ENCODE data around the gene GYG2.
"Not testable (repeated sequence)": the region's sequence is repeated elsewhere in the genome, so short reads cannot be mapped to it uniquely, and the experiment has no call there.

The GYG2 gene

GRCh38 chrX:2828344-2828958 lies at the start of gene GYG2:
GYG2 (plus strand) TSS chrX:2828930; CDS start chrX:2830189, 1,259 bp downstream.
- TF ChIP-seq CTCF (conservative IDR thresholded peaks at IDR 0.05; ENCODE audit: low read length): no peak
- DNase-seq (ENCODE audit: low read depth): no peak
- peak within 1 kb of the TSS; percentile 41 for H3K4me3 ChIP-seq (ENCODE audit: low read length)

- DNase-seq (ENCODE audit: low read depth); H3K4me3 ChIP-seq (ENCODE audit: low read length): not testable (repeated sequence)
Observed at GRCh38 chrX:2780472-2781225, 48.1 kb upstream of the GYG2 start.

GRCh38 chrX:2781226-2781571 lies 47.5 kb upstream of the GYG2 start:
- TF ChIP-seq CTCF (conservative IDR thresholded peaks at IDR 0.05; ENCODE audit: low read length): no peak
- H3K4me3 ChIP-seq (ENCODE audit: low read length): no peak overlapping the region
- no peak for DNase-seq (ENCODE audit: low read depth)

GRCh38 chrX:2781698-2782097 lies 47.0 kb upstream of the GYG2 start:
- H3K4me3 ChIP-seq (ENCODE audit: low read length): no peak overlapping the region
- no peak for TF ChIP-seq CTCF (conservative IDR thresholded peaks at IDR 0.05; ENCODE audit: low read length)

GRCh38 chrX:2782171-2782570 lies 46.6 kb upstream of the GYG2 start:
- no peak overlapping the region for H3K4me3 ChIP-seq (ENCODE audit: low read length)
- TF ChIP-seq CTCF (conservative IDR thresholded peaks at IDR 0.05; ENCODE audit: low read length): no peak
- DNase-seq (ENCODE audit: low read depth): no peak

More at GRCh38 chrX:2781698-2782097, 47.0 kb upstream of the GYG2 start:
- no peak for DNase-seq (ENCODE audit: low read depth)

GRCh38 chrX:2782778-2783177 lies 46.0 kb upstream of the GYG2 start:
- DNase-seq (ENCODE audit: low read depth): no peak
- TF ChIP-seq CTCF (conservative IDR thresholded peaks at IDR 0.05; ENCODE audit: low read length): no peak
- no peak overlapping the region for H3K4me3 ChIP-seq (ENCODE audit: low read length)

GRCh38 chrX:2784026-2784425 lies 44.7 kb upstream of the GYG2 start:
- no peak for TF ChIP-seq CTCF (conservative IDR thresholded peaks at IDR 0.05; ENCODE audit: low read length)
- peak; percentile 21 for DNase-seq (ENCODE audit: low read depth)
- no peak overlapping the region for H3K4me3 ChIP-seq (ENCODE audit: low read length)
